ENCODE results near the gene HK1.

DNA sequence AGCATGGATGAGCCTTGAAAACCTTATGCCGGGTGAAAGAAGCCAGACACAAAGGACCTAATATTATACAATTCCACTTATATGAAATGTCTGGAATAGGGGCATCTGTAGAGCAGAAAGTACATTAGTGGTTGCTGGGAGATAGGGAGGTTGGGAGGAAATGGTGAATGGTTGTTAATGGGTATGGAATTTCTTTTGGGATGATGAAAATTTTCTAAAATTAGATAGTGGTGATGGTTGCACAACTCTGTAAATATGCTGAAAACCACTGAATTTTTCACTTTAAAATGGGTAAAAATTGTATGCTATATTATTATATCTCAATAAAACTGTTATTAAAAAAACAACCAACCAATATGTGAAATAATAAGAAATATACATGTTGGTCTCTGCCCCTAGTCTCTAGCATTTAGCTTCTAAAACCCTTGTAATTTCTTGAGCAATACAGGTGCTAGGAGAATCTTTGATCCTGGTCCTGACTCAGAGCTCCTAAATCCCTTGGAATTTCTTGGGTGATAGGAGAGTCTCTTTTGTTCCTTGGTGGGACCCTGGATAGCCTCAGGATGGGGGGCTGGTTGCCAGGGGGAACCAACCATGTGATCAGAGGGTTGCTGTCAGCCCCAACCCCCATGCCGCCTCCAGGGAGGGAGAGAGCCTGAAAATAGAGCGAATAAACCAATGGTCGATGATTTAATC, 74.4 kb downstream of the HK1 start:
- TF ChIP-seq CTCF (IDR thresholded peaks at IDR 0.05) (no peak), POLR2A (IDR thresholded peaks at IDR 0.05) (no peak), POLR2AphosphoS5 (IDR thresholded peaks at IDR 0.05) (no peak)

All from breast epithelium (tissue), 3 donors.